MG63 (cell line): ENCODE results near the gene CHID1. TPM values are rescaled to one million over a fixed set of nuclear protein-coding genes. Genes with fewer than 3 reads are reported as not detected.

Source experiments
- DNase-seq: peaks from one replicate; pipeline ENCODE4 v3.0.0-alpha.2; 2020
- H3K27me3 ChIP-seq: fragments of 250-450 bp; sonication (Bioruptor Pico); 2 replicates; pipeline ENCODE4 v1.5.1; 2020; ENCODE audit warnings: mild to moderate bottlenecking, moderate library complexity
- H3K36me3 ChIP-seq: fragments of 250-450 bp; sonication (Bioruptor Pico); 2 replicates; pipeline ENCODE4 v1.5.1; 2020; ENCODE audit warnings: mild to moderate bottlenecking, moderate library complexity
- H3K4me3 ChIP-seq: fragments of 250-450 bp; sonication (Bioruptor Pico); 2 replicates; pipeline ENCODE4 v1.5.1; 2020; ENCODE audit warnings: mild to moderate bottlenecking, moderate library complexity
- H3K9me3 ChIP-seq: fragments of 250-450 bp; sonication (Bioruptor Pico); 2 replicates; pipeline ENCODE4 v1.5.1; 2020; ENCODE audit warnings: mild to moderate bottlenecking, moderate library complexity
- total RNA-seq: library from RNA; depleted of rRNA; stranded (reverse); fragments of >200 nt; shearing (Covaris generic); gene quantifications from 2 replicates; pipeline ENCODE4 v1.2.3, GENCODE V29; 2014; ENCODE audit warnings: low replicate concordance

Gene CHID1
- total RNA-seq, 1 experiment from 2014 or later = 139 TPM

DNA sequence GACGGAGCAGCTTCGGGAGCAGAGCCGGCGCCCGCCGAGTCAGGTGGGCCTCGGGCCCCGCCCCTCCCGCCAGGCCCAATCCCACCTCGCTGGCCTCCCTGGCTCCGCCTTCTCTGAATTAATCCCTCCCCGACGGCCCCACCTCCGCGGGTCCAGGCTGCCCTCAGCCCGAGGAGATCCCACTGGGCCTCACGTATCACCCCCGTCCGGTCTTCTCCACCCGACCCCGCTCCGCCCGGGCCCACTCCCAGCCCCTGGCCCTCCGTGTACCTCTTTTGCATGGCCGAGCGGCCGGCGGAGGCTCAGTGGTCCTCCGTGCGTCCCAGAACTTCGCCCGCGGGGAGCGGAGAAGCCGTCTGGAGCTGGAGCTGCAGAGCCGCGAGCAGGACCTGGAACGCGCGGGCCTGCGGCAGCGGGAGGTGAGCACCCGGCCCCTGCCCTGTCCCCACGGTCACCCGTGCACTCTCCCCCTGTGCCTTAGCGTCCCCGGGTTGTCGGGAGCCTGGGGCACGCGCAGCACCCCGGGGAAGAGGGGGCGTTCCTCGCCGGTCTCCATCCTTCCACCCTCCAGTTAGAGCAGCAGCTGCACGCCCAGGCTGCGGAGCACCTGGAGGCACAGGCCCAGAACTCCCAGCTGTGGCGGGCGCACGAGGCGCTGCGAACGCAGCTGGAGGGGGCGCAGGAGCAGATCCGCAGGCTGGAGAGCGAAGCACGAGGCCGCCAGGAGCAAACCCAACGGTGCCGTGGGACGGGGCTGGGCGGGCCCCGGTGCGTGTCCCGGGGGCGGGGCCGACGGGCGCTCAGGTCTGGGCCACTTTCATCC lies 80.1 kb downstream of the CHID1 start:
- no peak overlapping the region for H3K4me3 ChIP-seq
- peaks cover 13% of the 10 kb centered on the region for H3K36me3 ChIP-seq
- H3K9me3 ChIP-seq = no peaks in the 10 kb centered on the region
- DNase-seq = no peak
- no peaks in the 10 kb centered on the region for H3K27me3 ChIP-seq

DNA sequence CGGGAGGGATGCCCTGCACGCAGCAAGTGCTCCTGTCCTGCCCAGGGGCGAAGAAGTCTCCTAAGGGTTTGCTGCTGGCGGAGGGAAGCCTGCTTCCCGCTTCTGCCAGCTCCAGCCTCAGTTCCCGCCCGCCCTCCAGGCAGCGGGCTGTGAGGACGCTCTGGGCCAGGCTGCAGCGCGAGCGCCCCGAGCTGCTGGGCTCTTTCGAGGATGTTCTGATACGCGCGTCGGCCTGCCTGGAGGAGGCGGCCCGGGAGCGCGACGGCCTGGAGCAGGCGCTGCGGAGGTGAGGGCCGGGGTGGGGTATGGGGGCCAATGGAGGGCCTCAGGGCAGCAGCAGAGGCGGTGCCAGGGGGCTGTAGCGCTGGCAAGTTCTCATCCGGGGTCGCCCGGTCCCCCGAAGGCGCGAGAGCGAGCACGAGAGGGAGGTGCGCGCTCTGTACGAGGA lies 80.7 kb downstream of the CHID1 start:
- Histone ChIP-seq H3K27me3 (no peaks in the 10 kb centered on the region), H3K9me3 (no peaks in the 10 kb centered on the region), H3K4me3 (no peak overlapping the region), H3K36me3 (peaks cover 18% of the 10 kb centered on the region)
- no peak for DNase-seq

DNA sequence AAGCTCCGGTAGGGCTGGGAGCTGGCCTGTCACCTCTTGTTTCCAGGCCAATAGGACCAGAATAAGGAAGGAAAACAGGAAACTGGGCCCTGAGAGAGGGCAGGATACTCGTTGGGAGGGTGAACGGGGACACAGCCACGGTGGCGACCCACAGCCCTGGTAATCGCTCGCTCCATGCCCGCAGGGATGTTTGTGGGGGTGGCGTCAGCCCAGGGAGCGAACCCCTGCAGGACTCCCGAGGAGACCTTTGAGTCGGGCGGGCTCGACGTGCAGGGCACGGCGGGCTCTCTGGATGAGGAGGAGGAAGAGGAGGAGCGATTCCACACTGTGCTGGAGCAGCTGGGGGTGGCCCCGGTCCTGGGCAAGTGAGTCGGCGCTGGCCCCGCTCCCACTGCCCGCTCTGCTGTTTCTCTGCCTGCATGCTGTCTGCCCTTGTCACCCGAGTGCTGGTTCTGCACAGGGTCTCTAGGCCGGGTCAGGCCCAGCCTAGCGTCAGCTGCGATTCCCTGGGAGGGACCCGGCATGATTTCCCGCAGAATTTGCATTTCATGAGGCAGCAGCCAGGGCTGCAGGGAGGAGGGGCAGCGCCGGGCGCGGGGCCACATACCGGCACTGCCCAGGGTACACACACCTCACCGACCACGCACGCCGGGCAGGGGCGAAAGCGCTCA lies 81.3 kb downstream of the CHID1 start:
- peak; percentile 71 for DNase-seq
- no peaks in the 10 kb centered on the region for H3K9me3 ChIP-seq
- peaks cover 15% of the 10 kb centered on the region for H3K36me3 ChIP-seq
- H3K27me3 ChIP-seq = no peaks in the 10 kb centered on the region
- H3K4me3 ChIP-seq = no peak overlapping the region

DNA sequence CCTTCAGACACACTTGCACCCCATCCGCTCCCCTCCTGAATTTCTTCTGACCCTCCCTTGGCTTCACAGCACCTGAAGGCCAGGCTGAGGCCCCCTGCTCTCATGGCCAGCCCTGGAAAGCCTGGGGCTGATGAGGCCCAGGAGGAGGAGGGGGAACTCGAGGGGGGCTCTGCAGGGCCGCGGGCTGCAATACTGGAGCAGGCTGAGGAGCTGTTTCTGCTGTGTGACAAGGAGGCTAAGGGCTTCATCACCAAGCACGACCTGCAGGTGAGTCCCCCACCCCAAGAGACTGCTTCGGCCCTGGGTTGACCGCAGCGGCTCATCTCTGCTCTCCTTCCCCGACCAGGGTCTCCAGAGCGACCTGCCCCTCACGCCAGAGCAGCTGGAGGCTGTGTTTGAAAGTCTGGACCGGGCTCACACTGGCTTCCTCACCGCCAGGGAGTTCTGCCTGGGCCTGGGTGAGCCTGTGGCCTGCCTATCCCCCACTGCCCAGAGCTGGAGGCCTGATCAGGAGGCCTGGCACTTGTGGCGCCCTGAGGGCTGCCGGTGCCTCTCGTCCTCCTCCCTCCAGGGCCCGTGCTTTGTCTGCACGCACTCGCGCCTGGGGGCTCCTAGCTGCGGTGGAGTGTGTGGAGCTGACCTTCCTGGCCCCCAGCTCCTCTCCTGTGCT lies 82.0 kb downstream of the CHID1 start:
- Histone ChIP-seq H3K36me3 (peaks cover 14% of the 10 kb centered on the region), H3K27me3 (no peaks in the 10 kb centered on the region), H3K4me3 (no peak overlapping the region), H3K9me3 (no peaks in the 10 kb centered on the region)
- no peak for DNase-seq

DNA sequence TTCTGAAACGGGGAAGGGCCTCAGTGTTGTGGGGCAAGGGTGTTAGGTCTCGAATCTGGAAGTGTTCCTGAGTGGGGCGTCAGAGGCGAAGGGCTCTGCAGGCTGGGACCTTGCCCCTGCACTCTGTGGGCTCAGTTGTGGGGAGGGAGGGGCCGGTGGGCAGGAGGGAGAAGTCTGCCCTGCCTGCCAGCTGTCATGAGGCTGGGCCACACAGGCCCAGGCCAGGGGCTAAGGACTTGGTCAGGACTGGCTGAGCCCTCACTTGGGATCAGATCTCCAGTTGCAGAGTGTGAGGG lies 82.8 kb downstream of the CHID1 start, which contains the start of gene CRACR2B:
Gene CRACR2B (plus strand): TSS at position 23 of the 296 bp plus-strand sequence. CDS start 689 bp downstream, outside the sequence.
- Histone ChIP-seq H3K4me3 (no peak within 1 kb of the TSS), H3K36me3 (peaks cover 19% of the 10 kb centered on the region), H3K27me3 (no peaks in the 10 kb centered on the region), H3K9me3 (no peaks in the 10 kb centered on the region)
- no peak for DNase-seq

DNA sequence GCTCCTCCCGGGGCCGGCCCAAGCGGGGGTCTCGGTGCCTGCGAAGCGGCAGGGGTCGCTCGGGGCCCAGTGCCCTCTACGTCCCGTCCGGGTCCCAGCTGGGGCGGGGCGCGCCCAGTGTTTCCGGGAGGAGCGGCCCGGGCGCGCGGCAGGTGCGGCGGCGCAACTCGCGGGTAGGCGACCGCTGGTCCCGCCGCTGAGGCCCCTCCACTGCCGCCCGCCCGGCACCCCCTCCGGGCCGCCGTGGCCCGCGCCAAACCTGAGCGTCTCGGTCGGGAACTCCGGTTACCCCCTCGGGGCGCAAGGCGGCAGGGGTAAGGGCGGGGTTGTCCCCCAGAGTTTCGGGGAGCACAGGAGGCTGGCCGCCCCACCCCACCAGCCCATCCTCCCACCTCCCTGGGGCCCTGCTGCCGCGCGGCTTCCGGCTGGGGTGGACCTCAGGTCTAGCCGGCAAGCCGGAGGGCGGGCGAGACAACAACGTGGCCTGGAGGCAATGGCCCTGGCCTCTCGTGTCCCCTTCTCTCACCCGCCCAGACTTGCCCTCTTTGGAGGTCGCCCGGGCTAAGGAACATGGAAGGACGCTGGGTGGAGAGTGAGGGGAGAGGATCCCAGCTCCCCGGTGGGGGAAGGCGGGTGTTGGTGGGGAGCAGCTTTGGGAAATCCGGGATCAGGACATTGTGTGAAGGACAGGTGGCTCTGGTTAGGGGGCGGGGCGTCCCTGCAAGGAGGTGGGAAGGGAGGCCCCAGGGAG lies 83.3 kb downstream of the CHID1 start:
- H3K36me3 ChIP-seq = peaks cover 19% of the 10 kb centered on the region
- DNase-seq = no peak
- H3K4me3 ChIP-seq = no peak overlapping the region
- H3K9me3 ChIP-seq = no peaks in the 10 kb centered on the region
- no peaks in the 10 kb centered on the region for H3K27me3 ChIP-seq

DNA sequence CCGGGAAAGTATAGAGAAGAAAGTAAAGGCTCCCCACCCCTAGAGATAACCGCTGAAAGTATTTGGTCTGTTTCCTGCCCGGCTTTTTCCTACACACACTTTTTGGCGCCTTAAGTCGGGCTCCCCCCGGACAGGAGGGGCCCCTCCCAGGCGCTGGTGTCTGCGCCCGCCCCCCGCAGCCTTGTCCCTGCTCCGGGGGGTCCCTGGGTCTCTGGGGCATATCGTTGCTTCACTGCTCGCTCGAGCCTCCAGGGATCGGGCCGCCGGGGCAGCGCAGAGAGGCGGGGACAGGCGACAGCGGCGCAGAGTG lies 83.8 kb downstream of the CHID1 start:
- Histone ChIP-seq H3K9me3 (no peaks in the 10 kb centered on the region), H3K4me3 (no peak overlapping the region), H3K27me3 (no peaks in the 10 kb centered on the region), H3K36me3 (peaks cover 20% of the 10 kb centered on the region)
- DNase-seq = no peak

DNA sequence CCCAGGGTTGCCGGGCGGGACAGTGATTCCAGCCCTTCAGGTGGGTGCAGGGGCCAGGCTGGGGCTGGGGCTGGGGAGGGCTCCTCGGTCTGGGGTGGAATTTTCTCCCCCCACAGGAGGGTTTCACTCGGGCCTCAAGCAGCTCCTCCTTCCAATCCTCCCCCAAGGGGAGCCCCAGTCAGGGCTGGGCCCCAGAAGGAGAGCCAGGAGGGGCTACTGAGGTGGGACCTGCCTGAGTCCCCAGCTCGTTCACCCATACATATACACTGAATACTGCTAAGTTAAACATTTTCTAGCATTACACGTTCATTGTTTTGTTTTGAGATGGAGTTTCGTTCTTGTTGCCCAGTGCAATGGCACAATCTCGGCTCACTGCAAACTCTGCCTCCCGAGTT lies 84.4 kb downstream of the CHID1 start:
- Histone ChIP-seq H3K27me3 (no peaks in the 10 kb centered on the region), H3K9me3 (no peaks in the 10 kb centered on the region), H3K36me3 (peaks cover 25% of the 10 kb centered on the region), H3K4me3 (no peak overlapping the region)
- DNase-seq = no peak

DNA sequence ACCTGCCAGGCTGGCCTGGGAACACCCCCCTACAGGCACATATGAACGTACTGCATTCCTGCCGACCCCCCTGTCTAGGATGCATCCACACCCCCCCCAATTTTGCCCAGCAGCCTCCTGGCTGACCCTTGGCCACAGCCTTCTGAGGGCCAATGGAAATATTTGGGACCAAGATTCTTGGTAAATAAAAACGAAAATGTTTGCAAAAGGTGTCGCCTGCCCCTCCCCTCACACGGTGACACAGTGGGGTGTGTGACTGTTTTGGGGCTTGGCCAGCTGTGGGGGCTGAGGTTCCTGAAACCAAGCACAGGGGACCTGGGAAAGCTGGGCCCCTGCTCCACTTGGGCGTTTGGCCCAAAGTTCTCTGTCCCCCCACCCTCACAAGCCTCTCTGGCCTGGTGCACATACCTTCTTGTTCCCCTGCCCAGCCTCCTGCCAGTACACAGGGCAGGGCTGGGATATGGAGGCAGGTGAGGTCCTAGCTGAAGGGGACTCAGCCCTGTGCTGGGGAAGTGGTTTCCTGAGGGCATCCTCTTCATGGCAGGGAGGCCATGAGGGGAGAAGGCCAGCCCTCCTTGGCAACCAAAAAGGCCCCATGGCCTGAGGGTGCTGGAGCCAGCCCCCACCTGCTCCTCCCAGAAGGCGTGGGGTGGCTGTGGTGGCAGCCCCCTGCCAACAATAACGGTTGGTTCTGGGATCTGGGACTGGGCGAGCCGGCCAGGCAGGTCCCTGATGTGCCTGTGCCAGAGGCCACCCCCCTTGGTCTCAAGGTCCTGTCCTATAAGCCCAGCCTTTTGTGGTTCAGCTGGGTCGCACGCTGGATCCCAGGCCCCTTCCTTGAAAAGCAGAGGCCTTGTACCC lies 85.0 kb downstream of the CHID1 start:
- DNase-seq = no peak
- H3K9me3 ChIP-seq = no peaks in the 10 kb centered on the region
- peaks cover 25% of the 10 kb centered on the region for H3K36me3 ChIP-seq
- H3K4me3 ChIP-seq = no peak overlapping the region
- H3K27me3 ChIP-seq = no peaks in the 10 kb centered on the region

DNA sequence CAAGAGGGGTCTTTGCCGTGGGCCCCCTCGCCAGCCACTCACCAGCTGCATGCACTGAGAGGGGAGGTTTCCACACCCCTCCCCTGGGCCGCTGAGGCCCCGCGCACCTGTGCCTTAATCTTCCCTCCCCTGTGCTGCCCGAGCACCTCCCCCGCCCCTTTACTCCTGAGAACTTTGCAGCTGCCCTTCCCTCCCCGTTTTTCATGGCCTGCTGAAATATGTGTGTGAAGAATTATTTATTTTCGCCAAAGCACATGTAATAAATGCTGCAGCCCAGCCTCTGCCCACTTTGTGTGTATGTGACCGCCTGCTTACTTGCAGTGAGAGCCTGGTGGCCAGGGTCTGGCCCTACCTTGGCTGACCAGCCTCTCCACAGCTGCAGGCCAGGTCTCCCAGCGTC lies 85.7 kb downstream of the CHID1 start:
- H3K36me3 ChIP-seq = peaks cover 25% of the 10 kb centered on the region
- no peak overlapping the region for H3K4me3 ChIP-seq
- no peak for DNase-seq
- H3K9me3 ChIP-seq = no peaks in the 10 kb centered on the region
- no peaks in the 10 kb centered on the region for H3K27me3 ChIP-seq

DNA sequence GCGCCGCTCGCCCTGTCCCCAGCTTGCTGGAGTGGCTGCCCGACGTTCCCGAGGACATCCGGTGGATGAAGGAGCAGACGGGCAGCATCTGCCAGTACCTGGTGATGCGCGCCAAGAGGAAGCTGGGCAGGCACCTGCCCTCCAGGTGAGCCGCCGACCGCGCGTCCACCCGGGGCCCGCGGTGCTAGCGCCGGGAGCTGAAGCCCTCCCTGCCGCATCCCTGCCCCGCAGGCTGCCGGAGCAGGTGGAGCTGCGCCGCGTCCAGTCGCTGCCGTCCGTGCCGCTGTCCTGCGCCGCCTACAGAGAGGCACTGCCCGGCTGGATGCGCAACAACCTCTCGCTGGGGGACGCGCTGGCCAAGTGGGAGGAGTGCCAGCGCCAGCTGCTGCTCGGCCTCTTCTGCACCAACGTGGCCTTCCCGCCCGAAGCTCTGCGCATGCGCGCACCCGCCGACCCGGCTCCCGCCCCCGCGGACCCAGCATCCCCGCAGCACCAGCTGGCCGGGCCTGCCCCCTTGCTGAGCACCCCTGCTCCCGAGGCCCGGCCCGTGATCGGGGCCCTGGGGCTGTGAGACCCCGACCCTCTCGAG lies 86.2 kb downstream of the CHID1 start:
- Histone ChIP-seq H3K4me3 (no peak overlapping the region), H3K36me3 (peaks cover 25% of the 10 kb centered on the region), H3K27me3 (no peaks in the 10 kb centered on the region), H3K9me3 (no peaks in the 10 kb centered on the region)
- DNase-seq = no peak

DNA sequence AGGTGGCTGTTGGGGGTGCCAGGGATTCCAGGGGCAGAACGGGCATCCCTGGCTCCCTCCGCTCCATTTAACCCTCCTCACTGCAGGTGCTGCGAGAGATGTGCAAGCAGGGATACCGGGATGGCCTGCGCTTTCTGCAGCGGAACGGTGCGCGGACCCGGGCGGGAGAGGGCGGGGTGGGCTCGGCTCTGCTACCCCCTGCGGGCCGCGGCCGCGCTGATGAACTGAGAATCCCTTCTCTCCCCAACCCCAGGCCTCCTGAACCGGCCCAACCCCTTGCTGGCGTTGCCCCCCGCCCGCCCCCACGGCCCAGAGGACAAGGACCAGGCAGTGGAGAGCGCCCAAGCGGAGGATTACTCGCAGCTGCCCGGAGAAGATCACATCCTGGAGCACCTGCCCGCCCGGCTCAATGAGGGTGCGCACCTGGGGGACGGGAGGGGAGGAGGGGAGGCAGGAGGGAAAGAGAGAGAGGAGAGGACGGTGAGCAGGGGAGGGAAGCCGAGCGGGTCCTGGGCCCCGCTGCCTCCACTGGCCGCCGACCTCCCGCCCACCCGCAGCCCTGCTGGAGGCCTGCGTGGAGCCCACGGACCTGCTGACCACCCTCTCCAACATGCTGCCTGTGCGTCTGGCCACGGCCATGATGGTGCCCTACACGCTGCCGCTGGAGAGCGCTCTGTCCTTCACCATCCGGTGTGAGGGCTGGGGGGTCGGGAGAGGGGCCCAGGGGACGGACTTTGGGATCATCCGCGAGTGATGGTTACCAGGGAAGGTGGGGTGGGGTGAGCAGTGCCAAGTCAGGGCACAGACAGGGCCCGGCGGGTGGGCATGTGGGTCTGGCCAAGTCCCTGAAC lies 86.9 kb downstream of the CHID1 start:
- no peaks in the 10 kb centered on the region for H3K27me3 ChIP-seq

DNA sequence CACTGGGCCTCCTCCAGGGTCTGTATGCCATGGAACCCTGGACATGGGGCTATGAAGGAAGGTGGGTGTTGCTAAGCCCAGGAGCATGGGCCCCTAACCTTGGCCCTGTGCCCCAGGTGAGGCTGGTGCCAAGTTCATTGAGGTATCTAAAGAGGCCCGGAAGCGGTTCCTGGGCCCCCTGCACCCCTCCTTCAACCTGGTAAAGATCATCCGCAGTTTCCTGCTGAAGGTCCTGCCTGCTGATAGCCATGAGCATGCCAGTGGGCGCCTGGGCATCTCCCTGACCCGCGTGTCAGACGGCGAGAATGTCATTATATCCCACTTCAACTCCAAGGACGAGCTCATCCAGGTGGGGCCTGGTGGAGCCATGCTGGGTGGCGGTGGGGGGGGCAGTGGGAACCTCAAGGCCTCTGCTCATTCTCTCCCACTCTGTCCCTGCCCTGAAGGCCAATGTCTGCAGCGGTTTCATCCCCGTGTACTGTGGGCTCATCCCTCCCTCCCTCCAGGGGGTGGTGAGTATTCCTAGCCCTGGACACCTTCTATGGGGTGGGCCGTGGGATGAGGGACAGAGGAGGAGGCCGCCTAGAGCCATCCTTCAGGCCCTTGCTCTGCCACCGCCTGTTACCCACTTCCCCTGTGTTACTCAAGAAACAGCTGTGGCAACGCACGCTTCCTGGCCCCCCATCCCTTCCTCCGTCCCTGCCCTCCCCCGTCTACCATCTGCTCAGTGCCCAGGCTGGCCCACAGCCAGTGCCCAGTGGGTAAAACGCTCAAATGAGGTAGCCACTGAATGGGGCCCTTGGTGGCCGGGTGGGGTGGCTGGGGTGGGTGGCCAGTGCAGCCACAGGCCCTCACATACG lies 88.9 kb downstream of the CHID1 start:
- no peak for DNase-seq
- H3K27me3 ChIP-seq = no peaks in the 10 kb centered on the region
- H3K9me3 ChIP-seq = no peaks in the 10 kb centered on the region
- H3K36me3 ChIP-seq = peaks cover 25% of the 10 kb centered on the region
- H3K4me3 ChIP-seq = peak overlapping the region; percentile 57; the same call in 1 of the 2 replicates

More for the DNA sequence above, 86.9 kb downstream of the CHID1 start:
- peaks cover 25% of the 10 kb centered on the region for H3K36me3 ChIP-seq
- DNase-seq = no peak
- no peak overlapping the region for H3K4me3 ChIP-seq
- H3K9me3 ChIP-seq = no peaks in the 10 kb centered on the region
